ENCODE measurements around the gene NAT9.

GRCh38 chr17:74790161-74791058, 14.3 kb upstream of the NAT9 start:
- no peak for TF ChIP-seq ZNF660 (tag by site-specific recombination; IDR thresholded peaks at IDR 0.05)
- TF ChIP-seq ZFP41 (tag by site-specific recombination; IDR thresholded peaks at IDR 0.05; ENCODE audit: borderline replicate concordance), result no peak
- no peak for TF ChIP-seq REST (tag by site-specific recombination; IDR thresholded peaks at IDR 0.05)
- no peak for TF ChIP-seq CTCF (tag by site-specific recombination; IDR thresholded peaks at IDR 0.05)
- no peak for TF ChIP-seq ZNF324 (tag by site-specific recombination; IDR thresholded peaks at IDR 0.05)
- no peak for TF ChIP-seq TSHZ1 (tag by site-specific recombination; IDR thresholded peaks at IDR 0.05; ENCODE audit: borderline replicate concordance)
- TF ChIP-seq HOXA7 (CRISPR knock-in tag; IDR thresholded peaks at IDR 0.05; ENCODE audit: borderline replicate concordance), result no peak
- TF ChIP-seq ZNF830 (tag by site-specific recombination; IDR thresholded peaks at IDR 0.05; ENCODE audit: low read depth), result no peak
